ENCODE data around the gene NEU1.

The NEU1 gene

DNA sequence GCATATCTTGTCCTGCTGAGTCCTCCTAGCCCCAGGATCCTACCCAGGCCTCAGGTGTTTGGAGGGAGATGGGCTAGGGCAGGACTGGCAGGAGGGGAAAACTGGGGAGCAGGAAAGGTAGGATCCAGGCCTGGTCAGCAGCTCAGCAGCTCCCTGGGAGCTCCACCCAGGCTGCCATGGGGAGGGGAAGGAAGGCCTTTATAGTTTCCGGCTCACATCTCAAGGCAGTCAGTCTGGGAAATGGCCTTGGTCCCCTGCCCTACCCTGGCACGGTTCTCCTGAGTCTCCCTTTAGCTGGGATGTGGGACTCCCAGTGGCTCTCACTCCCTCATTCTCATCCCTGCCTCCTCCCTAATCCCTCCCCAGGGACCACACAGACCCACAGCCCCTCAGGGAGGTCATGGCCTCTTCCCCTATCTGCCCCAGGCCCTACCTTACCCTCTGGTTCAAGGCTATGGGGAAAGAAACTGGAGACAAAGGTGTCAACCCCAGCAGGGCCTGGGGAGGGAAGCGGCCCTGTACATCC is 14.6 kb upstream of the NEU1 start:
- no peak overlapping the region for H3K9ac ChIP-seq (ENCODE audit: low read depth, low read length, poor library complexity, severe bottlenecking)
- H3F3A ChIP-seq (ENCODE audit: low read depth) = 0 out of 2 replicates have a peak, but pooled peaks cover 5% of the 10 kb centered on the region
- H3K4me3 ChIP-seq (ENCODE audit: low read length, poor library complexity, severe bottlenecking) = no peak overlapping the region
- H4K20me1 ChIP-seq (ENCODE audit: insufficient read depth, low read length, poor library complexity, severe bottlenecking) = no peaks in the 10 kb centered on the region
- no peaks in the 10 kb centered on the region for H3K27me3 ChIP-seq (ENCODE audit: insufficient read depth, low read length, poor library complexity, severe bottlenecking)
- TF ChIP-seq EZH2phosphoT487 (IDR thresholded peaks at IDR 0.05; ENCODE audit: borderline replicate concordance) = no peak
- TF ChIP-seq, protein P1, sequence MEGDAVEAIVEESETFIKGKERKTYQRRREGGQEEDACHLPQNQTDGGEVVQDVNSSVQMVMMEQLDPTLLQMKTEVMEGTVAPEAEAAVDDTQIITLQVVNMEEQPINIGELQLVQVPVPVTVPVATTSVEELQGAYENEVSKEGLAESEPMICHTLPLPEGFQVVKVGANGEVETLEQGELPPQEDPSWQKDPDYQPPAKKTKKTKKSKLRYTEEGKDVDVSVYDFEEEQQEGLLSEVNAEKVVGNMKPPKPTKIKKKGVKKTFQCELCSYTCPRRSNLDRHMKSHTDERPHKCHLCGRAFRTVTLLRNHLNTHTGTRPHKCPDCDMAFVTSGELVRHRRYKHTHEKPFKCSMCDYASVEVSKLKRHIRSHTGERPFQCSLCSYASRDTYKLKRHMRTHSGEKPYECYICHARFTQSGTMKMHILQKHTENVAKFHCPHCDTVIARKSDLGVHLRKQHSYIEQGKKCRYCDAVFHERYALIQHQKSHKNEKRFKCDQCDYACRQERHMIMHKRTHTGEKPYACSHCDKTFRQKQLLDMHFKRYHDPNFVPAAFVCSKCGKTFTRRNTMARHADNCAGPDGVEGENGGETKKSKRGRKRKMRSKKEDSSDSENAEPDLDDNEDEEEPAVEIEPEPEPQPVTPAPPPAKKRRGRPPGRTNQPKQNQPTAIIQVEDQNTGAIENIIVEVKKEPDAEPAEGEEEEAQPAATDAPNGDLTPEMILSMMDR (conservative IDR thresholded peaks at IDR 0.05; ENCODE audit: low read length) = no peak
- H3K4me2 ChIP-seq (ENCODE audit: low read depth, low read length, poor library complexity, severe bottlenecking) = no peak overlapping the region
- H3K36me3 ChIP-seq (ENCODE audit: insufficient read depth, low read length) = peaks cover 24% of the 10 kb centered on the region; the same call in 1 of the 2 replicates
- H3K4me1 ChIP-seq (ENCODE audit: insufficient read depth, low read length, poor library complexity, severe bottlenecking) = no peaks in the 10 kb centered on the region
- H3K79me2 ChIP-seq (ENCODE audit: insufficient read depth, low read length) = no peaks in the 10 kb centered on the region
- no peaks in the 10 kb centered on the region for H3K9me2 ChIP-seq (replicated peaks; ENCODE audit: low read depth, low read length)
- no peak overlapping the region for H2AFZ ChIP-seq (ENCODE audit: low read length)
- H3K9me3 ChIP-seq (ENCODE audit: insufficient read depth, low read depth, low read length) = no peaks in the 10 kb centered on the region

DNA sequence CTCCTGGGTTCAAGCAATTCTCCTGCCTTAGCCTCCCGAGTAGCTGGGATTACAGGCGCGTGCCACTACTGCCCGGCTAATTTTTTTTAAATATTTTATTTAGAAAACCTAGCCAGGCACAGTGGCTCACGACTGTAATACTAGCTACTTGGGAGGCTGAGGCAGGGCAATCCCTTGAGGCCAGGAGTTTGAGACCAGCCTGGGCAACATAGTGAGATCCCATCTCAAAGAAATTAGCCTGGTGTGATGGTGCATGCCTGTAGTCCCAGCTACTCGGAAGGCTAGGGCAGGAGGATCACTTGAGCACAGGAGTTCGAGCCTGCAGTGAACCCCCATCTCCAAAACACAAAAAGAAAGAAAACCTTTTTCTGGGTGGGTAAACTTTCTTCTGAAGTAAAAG is 13.7 kb upstream of the NEU1 start:
- Histone ChIP-seq H3K4me3 (ENCODE audit: low read length, poor library complexity, severe bottlenecking) (no peak overlapping the region), H3K36me3 (ENCODE audit: insufficient read depth, low read length) (peaks cover 18% of the 10 kb centered on the region; the same call in 1 of the 2 replicates), H3K9ac (ENCODE audit: low read depth, low read length, poor library complexity, severe bottlenecking) (no peak overlapping the region), H3K9me3 (ENCODE audit: insufficient read depth, low read depth, low read length) (no peaks in the 10 kb centered on the region), H3K4me2 (ENCODE audit: low read depth, low read length, poor library complexity, severe bottlenecking) (no peak overlapping the region), H3K9me2 (replicated peaks; ENCODE audit: low read depth, low read length) (no peaks in the 10 kb centered on the region), H2AFZ (ENCODE audit: low read length) (no peak overlapping the region), H3F3A (ENCODE audit: low read depth) (0 out of 2 replicates have a peak, but pooled peaks cover 5% of the 10 kb centered on the region), H3K4me1 (ENCODE audit: insufficient read depth, low read length, poor library complexity, severe bottlenecking) (no peaks in the 10 kb centered on the region), H4K20me1 (ENCODE audit: insufficient read depth, low read length, poor library complexity, severe bottlenecking) (no peaks in the 10 kb centered on the region), H3K27me3 (ENCODE audit: insufficient read depth, low read length, poor library complexity, severe bottlenecking) (no peaks in the 10 kb centered on the region), H3K79me2 (ENCODE audit: insufficient read depth, low read length) (no peaks in the 10 kb centered on the region)
- no peak for TF ChIP-seq EZH2phosphoT487 (IDR thresholded peaks at IDR 0.05; ENCODE audit: borderline replicate concordance)
- TF ChIP-seq, protein P1 (conservative IDR thresholded peaks at IDR 0.05; ENCODE audit: low read length) = no peak

DNA sequence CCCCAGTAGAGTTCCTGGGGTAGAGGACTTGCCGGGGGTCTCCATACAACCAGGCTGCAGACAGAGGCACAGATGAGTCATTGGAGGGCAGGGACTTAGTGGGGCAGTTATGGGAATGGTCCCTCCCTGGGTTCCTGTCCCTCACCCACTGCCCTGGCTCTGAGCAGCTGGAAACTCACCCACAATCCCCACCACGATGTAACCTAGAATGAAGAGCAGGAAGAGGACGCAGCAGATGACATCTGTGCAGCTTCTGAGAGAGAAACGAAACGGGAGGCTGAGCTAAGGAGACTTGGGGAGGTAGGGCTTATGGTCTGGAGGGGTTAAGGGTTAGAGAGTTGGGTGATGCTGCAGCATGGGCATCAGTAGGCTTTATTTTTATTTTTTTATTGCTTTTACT is 13.3 kb upstream of the NEU1 start:
- H3K27me3 ChIP-seq (ENCODE audit: insufficient read depth, low read length, poor library complexity, severe bottlenecking) = no peaks in the 10 kb centered on the region
- no peaks in the 10 kb centered on the region for H3K9me2 ChIP-seq (replicated peaks; ENCODE audit: low read depth, low read length)
- H4K20me1 ChIP-seq (ENCODE audit: insufficient read depth, low read length, poor library complexity, severe bottlenecking) = no peaks in the 10 kb centered on the region
- peaks cover 14% of the 10 kb centered on the region; the same call in 1 of the 2 replicates for H3K36me3 ChIP-seq (ENCODE audit: insufficient read depth, low read length)
- no peak overlapping the region for H3K4me3 ChIP-seq (ENCODE audit: low read length, poor library complexity, severe bottlenecking)
- H3F3A ChIP-seq (ENCODE audit: low read depth) = 0 out of 2 replicates have a peak, but pooled peaks cover 5% of the 10 kb centered on the region
- H2AFZ ChIP-seq (ENCODE audit: low read length) = no peak overlapping the region
- no peaks in the 10 kb centered on the region for H3K79me2 ChIP-seq (ENCODE audit: insufficient read depth, low read length)
- H3K9ac ChIP-seq (ENCODE audit: low read depth, low read length, poor library complexity, severe bottlenecking) = no peak overlapping the region
- H3K4me1 ChIP-seq (ENCODE audit: insufficient read depth, low read length, poor library complexity, severe bottlenecking) = no peaks in the 10 kb centered on the region
- no peak overlapping the region for H3K4me2 ChIP-seq (ENCODE audit: low read depth, low read length, poor library complexity, severe bottlenecking)
- no peaks in the 10 kb centered on the region for H3K9me3 ChIP-seq (ENCODE audit: insufficient read depth, low read depth, low read length)
- TF ChIP-seq EZH2phosphoT487 (IDR thresholded peaks at IDR 0.05; ENCODE audit: borderline replicate concordance) = no peak
- TF ChIP-seq, protein P1 (conservative IDR thresholded peaks at IDR 0.05; ENCODE audit: low read length) = no peak

Data from Loucy (cell line).